Measurements from ENCODE around the gene PCBP1.
"Not testable (repeated sequence)": the region's sequence is repeated elsewhere in the genome, so short reads cannot be mapped to it uniquely, and the experiment has no call there.

Gene PCBP1

GRCh38 chr2:70124983-70125480 is 37.8 kb downstream of the PCBP1 start:
- peak; percentile 85 for DNase-seq (ENCODE audit: low spot score)

DNA sequence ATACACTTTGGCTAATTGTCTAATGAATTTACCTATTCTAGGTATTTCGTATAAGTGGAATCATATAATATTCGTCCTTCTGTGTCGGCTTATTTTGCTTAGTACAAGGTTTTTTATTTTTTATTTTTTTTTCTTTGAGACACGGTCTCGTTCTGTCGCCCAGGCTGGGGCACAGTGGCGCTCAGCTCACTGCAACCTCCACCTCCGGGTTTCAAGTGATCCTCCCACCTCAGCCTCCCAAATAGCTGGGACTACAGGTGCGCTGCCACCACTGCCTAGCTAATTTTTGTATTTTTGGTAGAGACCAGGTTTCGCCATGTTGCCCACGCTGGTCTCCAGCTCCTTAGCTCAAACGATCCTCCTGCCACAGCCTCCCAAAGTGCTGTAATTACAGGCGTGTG is 38.2 kb downstream of the PCBP1 start:
- DNase-seq (ENCODE audit: low spot score): no peak

DNA sequence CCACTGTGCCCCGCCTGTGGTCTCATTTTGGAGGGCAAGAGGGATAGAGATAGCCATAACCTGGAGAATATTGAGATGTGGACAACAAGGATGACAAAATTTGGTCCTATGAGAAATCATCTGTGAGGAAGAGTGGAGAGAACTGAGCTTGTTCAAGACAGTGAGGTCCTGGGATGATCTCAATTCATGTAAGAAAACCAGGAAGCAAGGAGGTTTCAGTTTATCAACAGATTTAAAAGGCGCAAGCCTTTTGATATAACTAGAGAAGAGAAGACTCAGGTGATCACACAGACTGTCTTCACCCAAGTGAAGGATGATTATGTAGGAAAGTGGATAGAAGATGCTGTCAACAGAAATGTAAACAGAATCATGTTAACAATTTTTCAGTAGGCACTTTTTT is 39.1 kb downstream of the PCBP1 start:
- no peak for DNase-seq (ENCODE audit: low spot score)

DNA sequence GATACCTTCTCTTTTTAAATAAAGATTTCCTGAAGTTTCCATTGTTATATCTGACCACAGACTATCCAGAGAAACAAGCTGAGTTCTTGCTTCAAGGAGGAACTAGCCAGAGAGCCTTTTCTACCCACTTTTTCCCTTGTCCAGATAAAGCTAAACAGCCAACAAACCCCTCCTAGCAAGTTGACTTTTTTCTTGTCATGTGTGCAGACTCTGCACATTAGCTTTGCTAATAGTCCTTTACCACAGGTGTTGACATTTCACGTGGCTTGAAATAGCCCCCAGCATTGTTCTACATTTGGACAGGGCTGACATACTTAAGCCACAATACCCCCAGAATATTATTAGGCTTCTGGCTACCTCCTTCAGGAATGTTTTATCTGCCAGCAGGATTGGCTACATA is 40.7 kb downstream of the PCBP1 start:
- no peak for DNase-seq (ENCODE audit: low spot score)

DNA sequence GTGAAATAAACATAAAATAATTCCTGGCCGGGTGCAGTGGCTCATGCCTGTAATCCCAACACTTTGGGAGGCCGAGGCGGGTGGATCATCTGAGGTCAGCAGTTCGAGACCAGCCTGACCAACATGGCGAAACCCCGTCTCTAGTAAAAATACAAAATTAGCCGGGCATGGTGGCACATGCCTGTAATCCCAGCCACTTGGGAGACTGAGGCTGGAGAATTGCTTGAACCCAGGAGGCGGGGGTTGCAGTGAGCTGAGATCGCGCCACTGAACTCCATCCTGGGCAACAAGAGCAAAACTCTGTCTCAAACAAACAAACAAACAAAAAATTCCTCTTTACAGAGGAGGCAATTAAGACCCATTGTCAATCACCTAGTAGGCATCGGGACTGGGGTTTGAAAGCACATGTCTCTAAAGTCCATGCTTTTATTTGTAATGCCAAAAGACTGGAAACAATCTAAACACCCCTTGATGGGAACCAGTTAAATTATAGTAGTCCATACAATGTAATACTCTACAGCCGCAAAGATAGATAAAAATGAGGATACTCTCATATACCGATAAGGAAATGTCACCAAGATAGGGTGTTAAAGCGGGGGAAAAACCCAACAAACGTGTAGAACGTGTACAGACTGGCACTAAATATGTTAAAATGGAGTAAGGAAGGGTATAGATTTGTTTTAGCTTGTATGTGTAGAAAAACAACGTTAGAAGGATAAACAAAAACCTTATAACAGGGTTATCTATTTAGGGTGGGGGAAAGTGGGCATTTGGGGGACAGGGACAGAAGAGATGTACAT is 44.3 kb downstream of the PCBP1 start:
- DNase-seq (ENCODE audit: low spot score): not testable (repeated sequence)

- no peak for DNase-seq (ENCODE audit: low spot score)
These were observed 45.2 kb downstream of the PCBP1 start for GRCh38 chr2:70132244-70133126.

GRCh38 chr2:70133127-70133452 is 45.8 kb downstream of the PCBP1 start:
- no peak for DNase-seq (ENCODE audit: low spot score)

- no peak for DNase-seq (ENCODE audit: low spot score)
These were observed 46.4 kb downstream of the PCBP1 start for GRCh38 chr2:70133491-70134322.

GRCh38 chr2:70134323-70134983 is 47.2 kb downstream of the PCBP1 start:
- not testable (repeated sequence) for DNase-seq (ENCODE audit: low spot score)
